ENCODE measurements around the gene CD244. TPM values are rescaled to one million over a fixed set of nuclear protein-coding genes. Genes with fewer than 3 reads are reported as not detected.

Gene CD244
- total RNA-seq, 1 donor from 2014 or later: not detected

DNA sequence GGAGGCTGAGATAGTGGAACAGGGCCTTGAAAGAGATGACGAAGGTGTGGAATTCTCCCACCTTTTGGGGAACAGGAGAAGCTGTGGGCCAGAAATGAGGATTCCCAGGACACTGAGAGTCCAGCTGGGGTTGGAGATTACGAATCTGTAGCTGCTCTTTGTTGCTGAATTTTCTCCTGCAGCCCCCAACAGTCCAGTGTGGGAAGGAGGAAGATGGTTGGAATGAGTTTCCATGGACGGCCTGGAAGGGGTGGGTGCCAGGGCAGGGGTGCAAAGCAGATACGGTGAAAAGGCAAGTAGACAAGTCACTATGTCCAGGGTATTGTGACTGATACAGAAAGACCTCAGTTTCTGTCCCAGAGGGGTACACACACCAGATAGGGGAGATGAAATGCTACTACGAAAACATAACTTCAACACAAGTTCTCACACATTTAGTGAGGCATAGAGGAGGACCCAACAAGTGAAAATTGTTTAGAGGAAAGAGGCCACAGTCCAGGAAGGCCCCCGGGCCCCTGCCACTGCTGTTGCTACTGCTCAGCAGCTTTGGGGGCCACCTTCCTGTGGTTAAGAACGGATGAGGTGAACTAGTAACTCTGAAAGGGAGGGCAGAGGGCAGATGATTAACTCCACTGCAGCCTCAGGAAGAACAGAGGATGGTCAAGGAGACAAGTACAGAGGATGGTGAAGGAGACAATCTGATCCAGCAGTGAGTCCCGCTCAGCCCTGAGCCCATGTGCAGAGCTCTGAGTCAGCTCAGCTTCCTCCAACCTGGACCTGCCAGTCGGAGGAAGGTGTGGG, 7.3 kb downstream of the CD244 start:
- peak; percentile 68 for DNase-seq (ENCODE audit: extremely low spot score, unreplicated experiment)
- H3K4me3 Mint-ChIP-seq (ENCODE audit: unreplicated experiment): no peak overlapping the region
- H3K4me1 Mint-ChIP-seq (ENCODE audit: unreplicated experiment): no peaks in the 10 kb centered on the region
- H3K36me3 Mint-ChIP-seq (ENCODE audit: unreplicated experiment): no peaks in the 10 kb centered on the region
- H3K27me3 Mint-ChIP-seq (ENCODE audit: unreplicated experiment): no peaks in the 10 kb centered on the region
- H3K9me3 Mint-ChIP-seq (ENCODE audit: unreplicated experiment): no peaks in the 10 kb centered on the region
- H3K27ac Mint-ChIP-seq (ENCODE audit: unreplicated experiment): no peak overlapping the region
- TF ChIP-seq, protein P1, sequence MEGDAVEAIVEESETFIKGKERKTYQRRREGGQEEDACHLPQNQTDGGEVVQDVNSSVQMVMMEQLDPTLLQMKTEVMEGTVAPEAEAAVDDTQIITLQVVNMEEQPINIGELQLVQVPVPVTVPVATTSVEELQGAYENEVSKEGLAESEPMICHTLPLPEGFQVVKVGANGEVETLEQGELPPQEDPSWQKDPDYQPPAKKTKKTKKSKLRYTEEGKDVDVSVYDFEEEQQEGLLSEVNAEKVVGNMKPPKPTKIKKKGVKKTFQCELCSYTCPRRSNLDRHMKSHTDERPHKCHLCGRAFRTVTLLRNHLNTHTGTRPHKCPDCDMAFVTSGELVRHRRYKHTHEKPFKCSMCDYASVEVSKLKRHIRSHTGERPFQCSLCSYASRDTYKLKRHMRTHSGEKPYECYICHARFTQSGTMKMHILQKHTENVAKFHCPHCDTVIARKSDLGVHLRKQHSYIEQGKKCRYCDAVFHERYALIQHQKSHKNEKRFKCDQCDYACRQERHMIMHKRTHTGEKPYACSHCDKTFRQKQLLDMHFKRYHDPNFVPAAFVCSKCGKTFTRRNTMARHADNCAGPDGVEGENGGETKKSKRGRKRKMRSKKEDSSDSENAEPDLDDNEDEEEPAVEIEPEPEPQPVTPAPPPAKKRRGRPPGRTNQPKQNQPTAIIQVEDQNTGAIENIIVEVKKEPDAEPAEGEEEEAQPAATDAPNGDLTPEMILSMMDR (IDR thresholded peaks at IDR 0.05): no peak

DNA sequence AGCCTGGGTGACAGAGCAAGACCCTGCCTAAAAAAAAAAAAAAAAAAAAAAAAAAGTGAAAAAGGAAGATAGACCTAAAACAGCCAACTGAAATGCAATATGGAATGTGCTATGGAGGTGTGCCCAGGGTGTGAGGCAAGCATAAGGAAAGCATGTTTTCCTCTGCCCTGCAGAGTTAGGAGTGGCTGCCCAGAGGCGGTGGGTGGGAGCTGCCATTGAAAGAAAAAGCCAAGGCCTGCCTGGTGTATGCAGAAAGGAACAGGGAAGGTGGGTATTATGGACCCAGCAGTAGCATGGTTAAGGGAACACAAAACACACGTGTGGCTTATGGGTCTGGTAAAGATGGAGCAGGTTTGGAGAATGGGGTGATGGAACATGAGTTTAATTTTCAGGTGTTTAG, 8.9 kb downstream of the CD244 start:
- no peak overlapping the region for H3K4me3 Mint-ChIP-seq (ENCODE audit: unreplicated experiment)
- peak; percentile 54 for DNase-seq (ENCODE audit: extremely low spot score, unreplicated experiment)
- no peak overlapping the region for H3K27ac Mint-ChIP-seq (ENCODE audit: unreplicated experiment)
- no peaks in the 10 kb centered on the region for H3K27me3 Mint-ChIP-seq (ENCODE audit: unreplicated experiment)
- H3K4me1 Mint-ChIP-seq (ENCODE audit: unreplicated experiment): no peaks in the 10 kb centered on the region
- H3K9me3 Mint-ChIP-seq (ENCODE audit: unreplicated experiment): no peaks in the 10 kb centered on the region
- H3K36me3 Mint-ChIP-seq (ENCODE audit: unreplicated experiment): no peaks in the 10 kb centered on the region
- TF ChIP-seq, protein P1 (IDR thresholded peaks at IDR 0.05): no peak

DNA sequence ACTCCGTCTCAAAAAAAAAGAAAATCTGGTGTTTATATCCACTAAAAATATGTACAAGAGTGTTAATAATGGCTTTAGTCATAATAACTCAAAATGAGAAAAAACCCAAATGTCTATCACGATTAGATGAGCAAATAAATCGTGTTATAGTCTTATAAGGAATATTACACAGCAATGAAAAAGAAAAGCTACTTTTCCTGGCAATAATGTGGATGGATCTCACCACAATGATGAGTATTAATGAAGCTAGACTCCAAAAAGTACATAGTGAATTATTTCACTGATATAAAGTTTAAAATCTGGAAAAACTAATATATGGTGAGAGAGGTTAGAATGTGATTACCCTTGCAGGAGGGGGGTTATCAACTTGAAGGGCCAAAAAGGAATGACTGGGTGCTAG, 9.7 kb downstream of the CD244 start:
- TF ChIP-seq, protein P1 (IDR thresholded peaks at IDR 0.05): no peak
- H3K9me3 Mint-ChIP-seq (ENCODE audit: unreplicated experiment): no peaks in the 10 kb centered on the region
- no peak overlapping the region for H3K27ac Mint-ChIP-seq (ENCODE audit: unreplicated experiment)
- H3K36me3 Mint-ChIP-seq (ENCODE audit: unreplicated experiment): no peaks in the 10 kb centered on the region
- DNase-seq (ENCODE audit: extremely low spot score, unreplicated experiment): no peak
- no peak overlapping the region for H3K4me3 Mint-ChIP-seq (ENCODE audit: unreplicated experiment)
- H3K4me1 Mint-ChIP-seq (ENCODE audit: unreplicated experiment): no peaks in the 10 kb centered on the region
- no peaks in the 10 kb centered on the region for H3K27me3 Mint-ChIP-seq (ENCODE audit: unreplicated experiment)

DNA sequence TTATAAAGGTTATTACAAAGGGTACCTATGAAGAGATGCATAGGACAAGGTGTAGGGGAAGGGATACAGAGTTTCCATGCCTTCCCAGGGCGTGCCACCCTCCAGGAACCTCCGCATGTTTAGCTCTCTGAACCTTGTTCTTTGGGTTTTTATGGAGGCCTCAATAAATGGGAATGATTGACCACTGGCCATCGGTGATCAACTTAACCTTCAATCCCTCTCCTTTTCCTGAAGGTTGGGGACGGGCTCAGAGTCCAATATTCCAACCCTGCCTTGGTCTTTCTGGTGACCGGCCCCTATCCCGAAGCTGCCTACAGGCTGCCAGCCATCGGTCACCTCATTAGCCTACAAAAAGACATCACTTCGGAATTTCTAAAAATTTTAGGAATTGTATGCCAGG, 11.7 kb downstream of the CD244 start:
- no peaks in the 10 kb centered on the region for H3K36me3 Mint-ChIP-seq (ENCODE audit: unreplicated experiment)
- H3K9me3 Mint-ChIP-seq (ENCODE audit: unreplicated experiment): no peaks in the 10 kb centered on the region
- no peak overlapping the region for H3K4me3 Mint-ChIP-seq (ENCODE audit: unreplicated experiment)
- no peak overlapping the region for H3K27ac Mint-ChIP-seq (ENCODE audit: unreplicated experiment)
- H3K4me1 Mint-ChIP-seq (ENCODE audit: unreplicated experiment): no peaks in the 10 kb centered on the region
- DNase-seq (ENCODE audit: extremely low spot score, unreplicated experiment): peak; percentile 69
- H3K27me3 Mint-ChIP-seq (ENCODE audit: unreplicated experiment): peaks cover 2% of the 10 kb centered on the region
- TF ChIP-seq, protein P1 (IDR thresholded peaks at IDR 0.05): no peak

DNA sequence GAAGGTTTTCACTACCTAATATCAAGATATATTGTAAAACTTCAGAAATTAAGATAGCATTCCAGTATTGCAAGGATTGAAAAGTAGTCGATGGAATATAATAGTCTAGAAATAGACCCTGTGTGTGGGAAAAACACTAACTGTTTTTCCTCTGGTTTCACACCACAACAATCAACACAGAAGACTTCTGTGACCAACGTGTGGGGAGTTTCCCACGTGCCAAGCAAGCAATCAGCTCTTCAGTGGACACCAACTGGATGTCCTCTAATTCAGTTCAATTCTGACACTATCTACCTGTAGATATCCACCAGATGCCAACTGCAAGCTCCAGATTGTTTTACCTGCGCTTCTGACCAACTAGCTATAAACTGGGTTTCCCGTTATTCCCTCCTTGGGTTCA, 12.1 kb downstream of the CD244 start:
- H3K27me3 Mint-ChIP-seq (ENCODE audit: unreplicated experiment): peaks cover 2% of the 10 kb centered on the region
- H3K27ac Mint-ChIP-seq (ENCODE audit: unreplicated experiment): no peak overlapping the region
- no peaks in the 10 kb centered on the region for H3K36me3 Mint-ChIP-seq (ENCODE audit: unreplicated experiment)
- DNase-seq (ENCODE audit: extremely low spot score, unreplicated experiment): no peak
- no peak overlapping the region for H3K4me3 Mint-ChIP-seq (ENCODE audit: unreplicated experiment)
- TF ChIP-seq, protein P1 (IDR thresholded peaks at IDR 0.05): no peak
- H3K4me1 Mint-ChIP-seq (ENCODE audit: unreplicated experiment): no peaks in the 10 kb centered on the region
- H3K9me3 Mint-ChIP-seq (ENCODE audit: unreplicated experiment): no peaks in the 10 kb centered on the region

Measured in osteocyte (in vitro differentiated cells).